Stomach (tissue), 9 donors: ENCODE measurements around the gene CD44. TPM values are rescaled to one million over a fixed set of nuclear protein-coding genes. Genes with fewer than 3 reads are reported as not detected.

Experiments
- DNase-seq, 2 donors: peaks; one replicate each; pipeline versions ENCODE4 v3.0.0 to v3.0.0-alpha.2; 2013 to 2019
- H3K27ac ChIP-seq, 5 donors: fragments of 200-600 bp in 4 of 5; sonication (generic) in 4 of 5; one replicate each; pipeline ENCODE4 v1.5.1; 2013 to 2019; ENCODE audit warnings: mild to moderate bottlenecking in 1 of 5, moderate library complexity in 1 of 5
- H3K27me3 ChIP-seq, 3 donors: fragments of 200-600 bp; sonication (generic); one replicate each; pipeline ENCODE4 v1.5.1; 2017 to 2019; ENCODE audit warnings: mixed run types in 1 of 3
- H3K36me3 ChIP-seq, 4 donors: fragments of 200-600 bp; sonication (generic); 1 replicate in 3 of 4; 2 replicates in 1 of 4; pipeline ENCODE4 v1.5.1; 2016 to 2019
- H3K4me1 ChIP-seq, 4 donors: fragments of 200-600 bp; sonication (generic); one replicate each; pipeline ENCODE4 v1.5.1; 2016 to 2019
- H3K4me3 ChIP-seq, 4 donors: fragments of 200-600 bp; sonication (generic) in 3 of 4; one replicate each; pipeline ENCODE4 v1.5.1; 2016 to 2019; ENCODE audit warnings: mild to moderate bottlenecking in 1 of 4
- H3K9me3 ChIP-seq, 4 donors: fragments of 200-600 bp; sonication (generic); one replicate each; pipeline ENCODE4 v1.5.1; 2016 to 2019
- EP300 ChIP-seq: sonication (generic); formaldehyde crosslinking; IDR thresholded peaks from one replicate; pipeline ENCODE4 v1.6.1; 2017; ENCODE audit warnings: antibody characterized with exemption
- POLR2A ChIP-seq, 4 donors: fragments of 450-650 bp; IDR thresholded peaks; one replicate each; pipeline ENCODE4 v1.6.1; 2016; ENCODE audit warnings: antibody characterized with exemption in 4 of 4, control low read depth in 2 of 4, mild to moderate bottlenecking in 1 of 4, moderate library complexity in 1 of 4
- POLR2AphosphoS5 ChIP-seq, 3 donors: sonication (generic); formaldehyde crosslinking; IDR thresholded peaks; one replicate each; pipeline ENCODE4 v1.6.1; 2016; ENCODE audit warnings: antibody characterized with exemption in 3 of 3
- WGBS, 5 donors: extraction: QIAGEN DNeasy Blood & Tissue Kit in 3 of 5; methylation state at CpG; one replicate each; pipeline versions ENCODE4 v1.1.5 to v1.1.7; 2013 to 2018; 5-methylcytosine and 5-hydroxymethylcytosine counted together
- intact Hi-C: fragments of 100-400 bp; cut with DNase I; formaldehyde crosslinking; loops from one replicate; pipeline ENCODE4 v1.15.1; 2023; ENCODE audit warnings: low total_unique reads
- polyA plus RNA-seq, 3 donors: library from polyadenylated mRNA; stranded (reverse); fragments of 200-250 nt; gene quantifications; one replicate each; pipeline ENCODE4 v1.2.3, GENCODE V29; 2013
- total RNA-seq, 5 donors: library from RNA; depleted of rRNA; stranded (reverse); fragments of >200 nt; gene quantifications; one replicate each; pipeline versions ENCODE4 v1.1.0 to v1.2.3, GENCODE V29; 2014 to 2016
- TF ChIP-seq, protein P1 (sequence below), 7 experiments: fragments of 450-650 bp in 4 of 7; fragments of 200-600 bp in 3 of 7; sonication (generic) in 3 of 7; IDR thresholded peaks; one replicate each; pipeline ENCODE4 v1.5.1; 2016 to 2019; ENCODE audit warnings: antibody characterized with exemption in 7 of 7, control low read depth in 2 of 7, mild to moderate bottlenecking in 1 of 7
- donor health status: healthy with polysubstance abuse.
- donor health status: Bipolar disorder and iron deficiency.
- donor health status: healthy.

The CD44 gene
- total and polyA plus RNA-seq, 8 donors, result 47.5 to 229 (median 102) TPM

- intact Hi-C loops, result no loop called here
- Histone ChIP-seq H3K4me3 (no peak overlapping the region), H3K27me3 (no peaks in the 10 kb centered on the region), H3K9me3 (no peaks in the 10 kb centered on the region), H3K27ac (peak overlapping the region in 1 of 5 donors; percentile 33), H3K36me3 (peaks cover 0 to 21% (median 13%) of the 10 kb centered on the region in 4 donors), H3K4me1 (peaks cover 6 to 45% (median 16%) of the 10 kb centered on the region in 4 donors)
- DNase-seq, result no peak
- TF ChIP-seq, protein P1, sequence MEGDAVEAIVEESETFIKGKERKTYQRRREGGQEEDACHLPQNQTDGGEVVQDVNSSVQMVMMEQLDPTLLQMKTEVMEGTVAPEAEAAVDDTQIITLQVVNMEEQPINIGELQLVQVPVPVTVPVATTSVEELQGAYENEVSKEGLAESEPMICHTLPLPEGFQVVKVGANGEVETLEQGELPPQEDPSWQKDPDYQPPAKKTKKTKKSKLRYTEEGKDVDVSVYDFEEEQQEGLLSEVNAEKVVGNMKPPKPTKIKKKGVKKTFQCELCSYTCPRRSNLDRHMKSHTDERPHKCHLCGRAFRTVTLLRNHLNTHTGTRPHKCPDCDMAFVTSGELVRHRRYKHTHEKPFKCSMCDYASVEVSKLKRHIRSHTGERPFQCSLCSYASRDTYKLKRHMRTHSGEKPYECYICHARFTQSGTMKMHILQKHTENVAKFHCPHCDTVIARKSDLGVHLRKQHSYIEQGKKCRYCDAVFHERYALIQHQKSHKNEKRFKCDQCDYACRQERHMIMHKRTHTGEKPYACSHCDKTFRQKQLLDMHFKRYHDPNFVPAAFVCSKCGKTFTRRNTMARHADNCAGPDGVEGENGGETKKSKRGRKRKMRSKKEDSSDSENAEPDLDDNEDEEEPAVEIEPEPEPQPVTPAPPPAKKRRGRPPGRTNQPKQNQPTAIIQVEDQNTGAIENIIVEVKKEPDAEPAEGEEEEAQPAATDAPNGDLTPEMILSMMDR (IDR thresholded peaks at IDR 0.05), result no peak
- TF ChIP-seq POLR2A (IDR thresholded peaks at IDR 0.05), result no peak
- WGBS, 5 donors, result 90 to 96% (median 91%) methylated on average over 2 of the region's 2 CpGs
These were observed 96.1 kb downstream of the CD44 start for GRCh38 chr11:35235157-35235468.

DNA sequence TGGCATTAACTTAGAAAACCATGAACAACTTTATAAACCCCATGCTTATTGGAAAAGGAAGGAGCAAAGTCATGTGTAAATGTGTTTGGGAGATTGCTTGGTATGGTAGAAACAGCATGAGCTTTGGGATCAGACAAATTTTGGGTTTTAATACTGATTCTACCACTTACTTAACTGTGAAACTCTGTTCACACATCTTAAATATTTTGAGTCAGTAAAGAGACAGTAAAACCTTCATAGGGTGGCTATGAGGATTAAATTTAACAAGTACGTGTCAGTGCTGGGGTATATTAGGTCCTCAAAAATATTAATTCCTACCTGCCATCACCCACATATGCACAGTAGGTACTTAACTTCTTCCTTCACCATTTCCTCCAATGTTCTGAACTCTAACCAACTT is 96.5 kb downstream of the CD44 start:
- intact Hi-C loops, result no loop called here
- DNase-seq, result no peak
- TF ChIP-seq EP300 (no peak), POLR2A (IDR thresholded peaks at IDR 0.05) (no peak), POLR2AphosphoS5 (IDR thresholded peaks at IDR 0.05) (no peak)
- TF ChIP-seq, protein P1 (IDR thresholded peaks at IDR 0.05), result no peak
- Histone ChIP-seq H3K36me3 (peaks cover 0 to 17% (median 9%) of the 10 kb centered on the region in 4 donors), H3K4me3 (no peak overlapping the region), H3K4me1 (peaks cover 6 to 45% (median 16%) of the 10 kb centered on the region in 4 donors), H3K27me3 (no peaks in the 10 kb centered on the region), H3K27ac (peak overlapping the region in 2 of 5 donors; percentile 33 to 49), H3K9me3 (no peaks in the 10 kb centered on the region)
- 0 to 51% (median 48%) methylated on average over 1 of the region's 1 CpG for whole genome bisulfite sequencing, 5 donors

GRCh38 chr11:35235936-35236666 is 97.1 kb downstream of the CD44 start:
- Histone ChIP-seq H3K4me3 (no peak overlapping the region), H3K27ac (peak overlapping the region in 3 of 5 donors; percentile 16 to 49 (median 33)), H3K36me3 (peaks cover 0 to 11% (median 3%) of the 10 kb centered on the region in 4 donors), H3K27me3 (no peaks in the 10 kb centered on the region), H3K9me3 (no peaks in the 10 kb centered on the region), H3K4me1 (peaks cover 6 to 45% (median 16%) of the 10 kb centered on the region in 4 donors)
- DNase-seq, result peak; percentile 62 to 72
- WGBS, 5 donors, result 58 to 81% (median 63%) methylated on average over 4 of the region's 4 CpGs
- peak in 1 of 3 donors; percentile 8 for TF ChIP-seq POLR2AphosphoS5 (IDR thresholded peaks at IDR 0.05)
- no peak for TF ChIP-seq EP300
- intact Hi-C loops, result no loop called here

DNA sequence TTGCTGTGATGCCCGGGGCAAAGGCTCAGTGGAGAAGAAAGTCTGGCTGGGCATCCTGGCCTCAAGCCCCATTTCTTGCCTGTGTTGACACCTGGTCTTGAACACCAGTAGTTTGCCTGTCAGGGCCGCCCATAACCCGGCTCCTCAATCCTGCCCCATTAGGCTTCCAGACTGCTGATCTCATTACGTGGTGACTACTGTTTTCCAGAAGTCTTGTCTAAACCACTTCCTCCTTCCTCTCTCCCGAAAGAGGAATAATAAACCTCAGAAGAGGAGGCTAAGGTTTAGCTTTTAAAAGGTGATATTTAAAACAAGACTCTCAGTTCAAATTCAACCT is 97.7 kb downstream of the CD44 start:
- intact Hi-C loops, result no loop called here
- WGBS, 5 donors, result 75 to 90% (median 83%) methylated on average over 5 of the region's 5 CpGs

More for the DNA sequence above, 97.7 kb downstream of the CD44 start:
- H3K27ac ChIP-seq, result peak overlapping the region in 3 of 5 donors; percentile 16 to 49 (median 33)
- no peak for DNase-seq
- no peaks in the 10 kb centered on the region for H3K9me3 ChIP-seq
- peaks cover 0 to 5% (median 0%) of the 10 kb centered on the region in 4 donors for H3K36me3 ChIP-seq
- H3K27me3 ChIP-seq, result no peaks in the 10 kb centered on the region
- H3K4me1 ChIP-seq, result peaks cover 6 to 45% (median 16%) of the 10 kb centered on the region in 4 donors
- H3K4me3 ChIP-seq, result no peak overlapping the region
- TF ChIP-seq POLR2AphosphoS5 (IDR thresholded peaks at IDR 0.05) (no peak), POLR2A (IDR thresholded peaks at IDR 0.05) (no peak), EP300 (no peak)
- TF ChIP-seq, protein P1 (IDR thresholded peaks at IDR 0.05), result no peak
